GM18873 (cell line): ENCODE data around the gene SRSF4.
"Not testable (repeated sequence)": the region's sequence is repeated elsewhere in the genome, so short reads cannot be mapped to it uniquely, and the experiment has no call there.

Source experiments
- ATAC-seq: cut with Tn5 transposase; IDR thresholded peaks from one replicate; pipeline ENCODE4 v1.9.1; 2021; ENCODE audit warnings: mild to moderate bottlenecking, moderate library complexity, moderate number of reproducible peaks; ENCODE audit not compliant: unreplicated experiment, low FRiP score

Gene SRSF4

DNA sequence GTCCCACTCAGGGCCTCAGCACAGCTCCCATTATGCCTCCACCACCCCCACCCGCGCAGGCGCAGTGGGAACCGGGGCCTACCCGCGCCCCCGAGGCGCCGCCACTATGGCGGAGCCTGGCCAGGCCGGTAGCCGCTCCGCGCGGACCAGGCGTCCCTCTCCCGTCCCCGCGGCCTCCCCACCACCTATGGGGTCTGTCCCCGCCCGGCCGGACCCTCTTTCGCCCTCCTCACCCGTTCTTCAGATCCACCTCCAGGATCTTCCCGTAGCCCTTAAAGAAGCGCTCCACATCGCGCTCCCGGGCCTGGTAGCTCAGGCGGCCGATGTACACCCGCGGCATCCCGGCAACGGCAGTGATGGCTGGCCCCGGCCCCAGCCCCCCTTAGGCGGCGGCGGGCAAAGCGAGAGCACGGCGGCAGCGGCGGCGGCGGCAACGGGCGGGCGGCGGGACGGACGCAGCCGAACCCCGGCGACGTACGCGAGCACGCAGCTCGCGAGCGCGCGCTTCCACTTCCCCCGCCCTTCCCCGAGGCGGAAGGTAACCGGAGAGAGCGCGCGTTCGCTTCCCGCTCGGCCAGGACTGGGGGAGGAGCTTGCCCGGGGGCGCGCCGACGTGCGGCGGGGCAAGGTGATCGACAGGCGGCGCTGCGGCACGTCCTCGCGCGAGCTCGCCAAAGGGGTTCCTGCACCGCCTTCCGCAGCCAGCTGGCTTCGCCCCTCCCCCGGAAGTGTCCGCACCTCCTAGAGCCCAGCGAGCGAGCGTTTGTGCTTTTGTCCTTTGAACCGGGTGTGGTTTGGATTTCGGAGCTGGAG is at the start of gene SRSF4:
TSS of gene SRSF4 (minus strand) at position 488 of the 813 bp plus-strand sequence. CDS start at position 340, 148 bp downstream.
- ATAC-seq = peak; percentile 80

DNA sequence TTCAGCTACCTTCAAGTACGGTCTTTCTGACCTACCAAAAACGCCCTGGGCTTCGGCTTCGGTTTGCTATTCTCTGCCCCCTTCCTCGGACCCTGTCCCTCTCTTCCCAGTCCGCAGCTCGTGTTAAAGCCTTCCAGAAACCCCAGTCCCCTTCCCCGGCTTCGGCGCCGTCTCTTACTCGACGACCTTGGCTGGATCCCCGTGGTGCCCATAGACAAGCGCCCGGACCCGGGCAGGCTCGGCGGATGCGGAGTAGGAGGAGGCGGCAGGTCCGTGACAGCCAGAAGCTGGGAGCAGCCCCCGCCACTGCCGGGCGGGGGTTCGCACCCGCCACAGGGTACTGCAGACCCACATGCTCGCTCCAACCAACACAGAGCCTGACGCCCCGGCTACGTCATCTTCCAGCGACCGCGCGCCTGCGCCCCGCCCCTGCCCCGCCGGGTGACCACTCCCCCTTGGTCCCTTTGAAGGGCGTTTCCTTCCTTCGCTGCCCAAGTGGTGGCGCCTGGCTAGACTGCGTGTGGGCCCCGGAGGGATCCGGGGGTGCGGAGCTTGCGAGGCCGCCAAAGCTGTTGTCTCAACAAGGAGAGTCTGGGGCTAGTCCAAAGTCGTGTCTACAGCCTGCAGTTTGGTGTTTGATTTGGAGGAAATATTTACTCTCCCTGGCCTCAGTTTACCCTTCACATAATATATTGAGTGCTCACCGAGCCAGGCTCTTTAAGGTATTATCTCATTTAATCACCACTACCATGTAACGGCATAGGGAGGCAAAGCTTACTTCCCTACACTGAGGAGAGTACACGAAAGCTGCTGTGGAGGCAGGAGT is 49.1 kb upstream of the SRSF4 start, which contains the start of gene MECR:
TSS of gene MECR (minus strand) at position 382 of the 826 bp plus-strand sequence. CDS start at position 354, 28 bp downstream.
- peak; percentile 77 for ATAC-seq

DNA sequence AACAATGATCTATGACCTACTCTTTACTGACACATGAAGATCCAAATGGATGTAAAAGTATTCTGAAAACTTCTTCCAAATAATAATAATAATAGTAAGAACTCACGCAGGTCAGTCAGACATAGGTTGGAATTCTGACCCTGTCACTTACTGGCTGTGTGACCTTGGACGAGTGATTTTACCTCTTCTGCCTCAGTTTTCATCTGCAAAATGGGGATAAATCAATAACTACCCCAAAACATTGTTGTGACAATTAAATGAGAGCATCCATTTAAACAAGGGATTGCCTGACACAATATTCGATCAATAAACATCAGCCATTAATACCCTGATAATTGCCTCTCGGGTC is 48.5 kb upstream of the SRSF4 start:
- no peak for ATAC-seq

DNA sequence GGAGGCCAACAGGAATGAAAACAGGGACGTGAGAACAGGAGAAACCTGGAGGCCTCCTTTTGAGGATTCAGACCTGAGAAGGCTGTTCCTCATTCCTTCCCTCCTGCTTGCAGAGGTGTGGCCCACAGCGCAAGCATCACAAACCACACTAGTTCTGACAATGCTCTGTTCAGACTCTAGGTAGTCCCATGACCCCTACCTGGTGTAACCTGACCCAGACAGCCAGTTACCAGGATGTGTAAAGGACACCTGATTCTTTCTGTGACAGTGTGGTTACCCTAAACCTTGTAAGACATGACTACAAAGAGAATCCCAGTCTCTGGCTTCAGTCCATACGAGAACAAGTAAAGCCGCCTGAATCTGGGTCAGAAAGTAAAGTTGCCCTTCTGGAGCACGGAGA is 45.8 kb upstream of the SRSF4 start:
- ATAC-seq = no peak

DNA sequence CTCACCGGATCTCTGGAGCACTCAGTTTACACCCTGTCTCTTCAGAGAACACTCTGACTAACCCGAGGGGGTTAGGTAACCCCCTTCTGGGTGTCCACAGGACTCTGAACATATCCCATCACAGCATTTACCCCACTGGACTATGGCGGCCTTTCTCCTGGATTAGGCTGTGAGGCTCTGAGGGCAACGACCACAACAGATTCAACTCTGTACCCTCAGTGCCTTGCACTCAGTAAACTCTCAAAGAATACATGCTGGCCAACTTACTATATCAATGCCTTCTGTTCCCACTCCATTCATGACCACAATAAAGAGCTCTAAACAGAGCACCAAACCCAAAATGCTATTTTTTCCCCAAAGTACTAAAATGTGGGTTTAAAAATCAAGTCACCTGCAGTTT is 43.7 kb upstream of the SRSF4 start:
- no peak for ATAC-seq

DNA sequence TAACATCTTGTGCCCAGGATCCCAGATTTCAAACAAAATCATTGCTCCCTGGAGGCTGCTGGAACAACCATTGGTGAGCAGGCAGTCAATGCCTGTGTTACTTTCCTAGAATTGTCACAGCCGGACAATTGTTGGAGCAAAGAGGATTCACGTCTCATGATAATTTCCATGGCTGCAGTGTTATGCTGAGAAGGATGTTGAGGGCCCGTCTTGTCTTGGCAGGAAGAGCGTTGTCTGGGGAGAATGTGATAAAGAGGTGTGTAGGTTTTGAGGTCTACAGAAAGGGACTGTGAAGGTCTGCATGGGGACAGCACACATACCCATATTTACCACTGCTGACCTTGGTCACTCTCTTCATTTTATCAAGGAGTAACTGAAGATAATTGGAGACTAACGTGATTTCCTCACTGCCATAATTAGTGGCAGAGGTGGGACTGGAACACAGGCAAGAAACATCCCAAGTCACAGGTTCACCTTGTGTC is 42.7 kb upstream of the SRSF4 start:
- ATAC-seq = no peak

DNA sequence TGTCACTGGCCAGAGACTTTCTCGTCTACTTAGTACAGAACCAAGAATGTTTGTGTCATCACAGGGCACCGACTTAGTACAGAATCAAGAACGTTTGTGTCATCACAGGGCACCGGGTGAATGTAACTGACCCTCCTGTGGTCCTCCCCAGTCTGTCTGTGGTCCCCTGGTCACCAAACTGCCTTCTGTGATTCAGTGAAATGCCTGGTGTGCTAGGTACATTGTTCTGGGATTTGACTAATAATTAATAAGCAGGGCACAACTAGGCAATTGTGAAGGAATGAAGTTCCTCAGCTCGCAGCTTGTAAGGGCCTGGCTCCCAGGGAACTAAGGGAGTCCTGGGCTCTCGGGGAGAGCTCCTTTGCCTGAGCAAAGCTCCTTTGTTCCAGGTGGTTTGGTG is 41.8 kb upstream of the SRSF4 start:
- no peak for ATAC-seq

DNA sequence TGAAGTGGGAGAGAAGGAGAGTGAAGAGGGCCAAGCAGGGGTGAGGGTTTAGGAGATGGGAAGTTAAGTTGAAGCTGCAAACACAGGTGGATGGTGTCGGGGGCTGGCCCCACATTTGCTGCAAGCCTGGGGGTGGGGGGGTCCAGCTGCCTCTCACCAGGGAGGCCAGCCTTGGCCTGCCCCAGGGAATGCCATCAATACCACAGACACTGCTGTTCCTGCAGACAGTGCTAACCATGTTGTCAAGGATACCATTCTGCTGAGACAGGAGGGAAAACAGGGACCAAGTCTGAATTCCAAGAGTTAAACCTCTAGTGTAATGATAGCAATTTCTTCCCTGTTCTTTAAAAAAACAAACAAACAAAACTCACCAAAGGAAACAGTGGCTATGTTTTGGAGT is 41.0 kb upstream of the SRSF4 start:
- ATAC-seq = no peak

DNA sequence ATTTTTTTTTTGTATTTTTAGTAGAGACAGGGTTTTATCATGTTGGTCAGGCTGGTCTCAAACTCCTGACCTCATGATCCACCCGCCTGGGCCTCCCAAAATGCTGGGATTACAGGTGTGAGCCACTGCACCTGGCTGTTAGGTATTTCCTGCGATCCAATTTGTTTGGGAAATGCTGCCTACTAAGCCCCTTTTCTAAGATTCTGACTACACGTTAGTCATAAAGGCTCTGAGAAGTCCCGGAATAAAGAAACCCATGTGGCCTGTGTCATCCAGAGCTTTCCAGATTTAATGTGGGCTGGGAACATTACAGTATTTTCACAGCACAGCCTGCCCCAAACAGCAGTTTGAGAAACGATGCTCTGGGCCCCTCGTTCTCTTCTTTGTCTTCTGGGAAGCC is 40.6 kb upstream of the SRSF4 start:
- ATAC-seq = not testable (repeated sequence)

DNA sequence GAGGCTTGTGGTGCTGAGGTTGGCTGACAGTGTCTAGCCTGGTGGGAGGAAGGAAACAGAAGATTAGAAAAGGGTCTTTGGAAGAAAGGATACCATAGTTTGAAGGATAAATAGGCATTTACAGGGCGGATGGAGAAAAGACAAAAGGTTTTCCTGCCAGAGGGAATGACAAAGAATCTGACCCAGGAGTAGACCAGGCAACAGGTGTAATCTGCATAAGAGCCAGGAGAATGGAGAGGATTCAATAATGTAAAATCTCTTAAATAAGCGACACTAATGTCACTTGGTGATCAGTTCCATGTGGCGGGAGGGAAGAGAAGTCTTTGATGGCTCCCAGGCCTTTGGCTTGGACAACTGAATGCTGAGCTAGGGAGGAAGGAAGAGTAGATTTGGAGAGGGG is 39.6 kb upstream of the SRSF4 start:
- no peak for ATAC-seq

DNA sequence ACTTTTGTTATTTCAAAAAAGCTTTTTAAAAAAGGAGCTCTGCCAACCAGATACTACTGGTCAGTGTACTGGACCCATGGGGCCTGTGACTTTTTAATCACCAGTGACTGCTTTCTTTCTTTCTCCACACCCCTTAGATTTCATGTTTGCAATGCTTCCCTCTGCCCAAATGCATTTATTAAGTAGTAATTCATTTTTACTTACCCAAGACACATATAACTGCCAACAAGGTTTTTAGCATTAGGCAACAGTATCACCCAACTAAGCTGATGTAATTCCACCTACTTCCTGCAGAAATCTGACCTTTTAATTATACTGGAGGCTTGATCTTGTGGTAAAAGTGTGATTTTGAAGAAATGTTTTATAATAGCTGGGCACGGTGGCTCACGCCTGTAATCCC is 36.5 kb upstream of the SRSF4 start:
- ATAC-seq = no peak

DNA sequence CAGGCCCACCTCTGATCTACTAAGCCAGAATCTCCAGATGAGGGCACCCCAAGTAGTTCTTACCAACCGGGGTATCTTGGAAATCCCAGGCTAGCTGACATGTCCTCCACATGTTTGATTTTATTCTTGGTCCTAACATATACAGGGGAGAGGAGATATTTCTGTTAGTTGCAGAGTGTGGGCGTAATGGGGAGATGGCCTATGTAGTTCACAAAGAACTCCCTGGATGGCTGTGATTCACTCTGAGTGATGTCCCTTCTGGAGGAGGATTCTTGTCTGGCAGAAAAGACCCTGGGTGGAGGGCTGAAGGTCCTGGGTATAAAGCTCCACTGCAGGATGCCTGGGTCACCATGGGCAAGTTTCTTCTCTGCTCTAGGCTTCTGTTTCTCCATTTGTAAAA is 35.9 kb upstream of the SRSF4 start:
- no peak for ATAC-seq

DNA sequence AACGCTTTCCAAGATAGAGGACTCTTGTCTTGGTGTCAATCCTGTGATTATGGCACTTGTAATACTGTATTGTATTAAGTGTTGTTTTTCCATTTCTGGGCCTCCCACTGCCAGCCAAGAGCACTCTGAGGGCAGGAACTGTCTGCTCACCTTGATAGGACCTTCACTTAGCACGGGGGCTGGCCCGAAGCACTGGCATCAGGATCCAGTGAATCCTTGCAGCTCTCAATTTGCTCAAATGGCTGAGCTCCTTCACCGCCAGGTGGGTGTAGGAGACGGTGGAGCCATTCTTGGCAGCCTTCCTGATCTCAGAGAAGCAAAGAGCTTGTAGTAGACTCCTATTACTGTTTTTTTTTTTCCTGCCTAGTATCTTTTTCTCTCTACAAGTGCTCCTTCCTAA is 31.4 kb upstream of the SRSF4 start:
- ATAC-seq = no peak

DNA sequence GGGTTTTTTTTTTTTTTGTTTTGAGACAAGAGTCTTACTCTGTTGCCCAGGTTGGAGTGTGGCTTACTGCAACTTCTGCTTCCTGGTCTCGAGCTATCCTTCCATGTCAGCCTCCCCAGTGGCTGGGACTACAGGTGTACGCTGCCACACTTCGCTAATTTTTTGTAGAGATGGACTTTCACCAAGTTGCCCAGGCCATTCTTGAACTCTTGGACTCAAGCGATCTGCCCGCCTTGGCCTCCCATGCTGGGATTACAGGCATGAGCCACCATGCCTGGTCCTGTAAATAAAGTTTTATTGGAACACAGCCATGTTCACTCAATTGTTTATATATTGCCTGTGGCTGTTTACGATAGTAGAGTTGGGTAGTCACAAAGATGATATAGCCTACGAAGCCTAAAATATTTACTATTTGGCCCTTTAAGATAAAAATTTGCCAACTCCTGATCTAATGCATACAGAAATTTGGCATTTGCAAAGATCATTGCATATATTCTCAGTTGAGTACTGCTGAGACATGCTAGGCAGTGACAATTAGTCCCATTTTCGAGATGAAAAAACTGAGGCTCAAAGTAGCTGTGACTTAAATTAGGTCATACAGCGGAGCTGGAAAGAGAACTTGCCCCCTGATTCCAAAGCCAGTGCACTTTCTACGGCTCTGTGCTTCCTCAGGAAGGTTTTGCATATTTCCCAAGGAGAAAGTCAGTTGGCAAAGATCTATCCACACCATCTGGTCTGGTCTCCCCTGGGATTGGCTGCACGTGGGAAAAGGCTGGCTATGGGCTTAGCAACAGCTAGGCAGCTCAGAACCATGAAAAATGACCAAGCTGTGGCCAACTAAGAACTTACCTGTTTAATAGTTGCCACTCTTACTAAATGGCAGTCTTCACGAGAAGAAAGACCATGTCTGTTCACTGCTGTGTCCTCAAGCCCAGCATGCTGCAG is 29.7 kb upstream of the SRSF4 start:
- no peak for ATAC-seq

DNA sequence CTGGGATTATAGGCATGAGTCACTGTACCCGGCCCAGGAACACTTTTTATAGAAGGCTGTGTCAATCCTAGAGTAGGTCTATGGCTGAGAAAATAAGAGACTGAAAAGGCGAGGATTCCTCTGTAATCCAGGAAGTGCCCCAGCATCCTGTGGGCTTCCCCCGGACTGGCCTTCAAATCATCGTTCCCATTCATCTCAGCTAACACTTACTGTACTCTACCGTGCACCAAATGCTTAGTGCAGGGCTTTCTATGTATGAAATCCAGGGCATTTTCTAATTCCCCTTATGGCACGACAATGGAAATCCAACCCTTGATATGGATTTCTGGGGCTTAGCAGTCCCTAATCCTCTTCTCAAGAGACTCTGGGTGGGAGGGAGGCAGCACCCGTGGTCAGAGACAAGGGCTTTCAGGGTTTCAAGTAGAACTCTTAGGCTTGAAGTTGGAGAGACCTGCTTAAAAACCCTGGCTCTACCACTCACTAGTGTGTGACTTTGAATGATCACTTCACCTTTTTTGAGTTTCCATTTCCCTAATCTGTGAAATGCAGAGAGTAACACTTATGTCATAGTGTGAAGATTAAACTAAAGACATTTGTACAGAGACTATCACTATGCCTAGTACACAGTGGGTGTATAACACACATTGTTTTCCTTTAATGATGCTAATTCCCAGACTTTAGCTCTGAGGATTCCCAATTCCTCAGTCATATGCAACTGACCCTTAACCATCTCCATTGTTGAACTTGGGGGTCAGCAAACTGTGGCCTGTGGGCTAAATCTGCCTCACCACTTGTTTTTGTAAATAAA is 28.8 kb upstream of the SRSF4 start:
- ATAC-seq = no peak

DNA sequence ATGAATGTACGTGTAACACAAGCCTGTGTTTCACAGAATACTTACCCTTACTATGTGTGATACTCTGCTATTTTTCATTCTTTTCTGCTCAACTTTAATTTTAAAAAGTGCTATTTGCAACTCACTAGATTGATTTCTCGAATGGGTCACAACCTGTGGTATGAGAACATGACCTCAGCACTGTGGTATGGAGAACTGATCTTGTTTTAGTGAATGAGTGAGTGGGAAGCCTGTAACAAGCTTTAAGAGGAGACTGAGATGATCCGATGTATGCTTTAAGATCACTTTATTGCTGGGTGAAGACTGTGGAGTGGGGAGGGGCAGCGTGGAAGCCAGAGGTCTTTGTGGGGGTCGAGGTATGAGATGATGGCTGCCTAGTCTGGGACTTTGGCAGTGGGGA is 27.5 kb upstream of the SRSF4 start:
- no peak for ATAC-seq

DNA sequence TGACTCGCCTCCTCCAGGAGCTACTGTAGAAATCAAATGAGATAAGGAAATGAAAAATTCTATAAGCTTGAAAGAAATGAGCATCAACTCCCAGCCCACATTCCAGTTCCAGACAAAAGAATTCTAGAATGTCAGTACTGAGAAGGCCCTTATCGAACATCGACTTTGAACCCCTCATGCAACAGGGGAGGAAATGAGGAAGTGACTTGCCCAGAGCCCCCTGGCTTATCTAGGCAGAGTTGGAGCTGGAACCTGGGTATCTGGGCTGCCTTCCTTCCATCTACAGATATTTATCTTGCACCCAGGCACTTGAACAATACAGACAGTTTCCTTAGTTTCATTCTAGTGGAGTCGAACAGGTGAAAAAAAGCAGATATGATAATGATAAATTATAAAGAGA is 26.7 kb upstream of the SRSF4 start:
- no peak for ATAC-seq

DNA sequence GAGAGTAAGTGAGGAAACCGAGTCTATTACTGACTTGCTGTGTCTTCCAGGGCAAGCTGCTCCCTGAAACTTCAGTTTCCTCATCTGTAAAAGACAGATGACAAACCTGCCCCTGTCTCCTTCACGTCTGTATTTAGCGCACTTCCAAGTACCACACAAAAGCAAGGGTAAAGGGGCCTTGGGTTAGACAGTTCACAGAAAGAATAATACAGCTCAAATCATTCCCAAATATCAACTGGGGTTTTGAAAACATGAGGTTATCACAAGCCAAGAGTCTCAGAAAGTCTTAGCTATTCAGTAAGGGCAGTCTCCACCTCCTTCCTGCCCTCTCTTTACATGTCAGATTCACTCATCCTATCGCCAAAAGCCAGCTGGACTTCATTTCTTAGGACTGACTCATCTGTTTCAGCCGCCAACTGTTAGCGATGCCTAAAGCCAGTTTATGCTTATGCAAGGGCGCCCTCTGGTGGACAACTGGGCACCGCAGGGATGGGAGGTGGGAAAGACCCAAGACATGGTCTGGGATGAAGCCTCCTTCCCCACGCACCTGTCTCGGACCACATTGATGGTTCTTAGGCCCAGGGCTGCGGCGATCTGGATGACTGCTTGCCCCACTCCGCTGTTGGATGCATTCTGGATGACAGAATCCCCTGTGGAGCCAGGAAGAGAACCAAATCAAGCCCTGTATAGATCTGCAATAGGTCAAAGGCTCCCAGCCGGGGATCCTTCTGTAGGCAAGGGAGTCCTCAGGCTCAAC is 21.1 kb upstream of the SRSF4 start:
- no peak for ATAC-seq

DNA sequence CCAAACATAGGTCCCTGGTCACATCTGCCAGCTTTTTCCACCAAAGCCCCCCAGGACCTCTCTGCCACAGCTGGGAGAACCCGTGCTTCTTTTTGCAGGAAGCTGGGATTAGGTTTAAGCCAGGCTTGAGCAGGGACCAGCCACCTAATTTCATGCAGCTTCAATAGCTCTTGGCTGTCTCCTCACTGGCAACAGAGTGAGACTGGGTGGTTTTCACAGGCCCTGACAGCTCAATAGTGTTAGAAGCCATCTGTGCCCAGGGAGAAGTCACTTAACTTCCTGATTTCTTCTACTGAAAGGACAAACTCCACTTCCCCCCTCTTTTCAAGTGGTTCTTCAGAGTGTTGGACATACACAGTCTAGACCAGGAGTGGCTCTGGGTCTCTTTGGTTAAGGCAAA is 20.4 kb upstream of the SRSF4 start:
- no peak for ATAC-seq
